Stimulated activated CD4-positive, alpha-beta T cell treated with anti-CD3 and anti-CD28 coated beads, Interleukin-1b, Interleukin-23, amount 100 ng/mL, for 24 hours (primary cell): ENCODE measurements around the gene CAMSAP2.
"Not testable (repeated sequence)": the region's sequence is repeated elsewhere in the genome, so short reads cannot be mapped to it uniquely, and the experiment has no call there.

Source experiments
- DNase-seq, 4 experiments: peaks; one replicate each; pipeline ENCODE4 v3.0.0-alpha.2; 2020; ENCODE audit warnings: low read depth in 4 of 4, low spot score in 1 of 4

Gene CAMSAP2

DNA sequence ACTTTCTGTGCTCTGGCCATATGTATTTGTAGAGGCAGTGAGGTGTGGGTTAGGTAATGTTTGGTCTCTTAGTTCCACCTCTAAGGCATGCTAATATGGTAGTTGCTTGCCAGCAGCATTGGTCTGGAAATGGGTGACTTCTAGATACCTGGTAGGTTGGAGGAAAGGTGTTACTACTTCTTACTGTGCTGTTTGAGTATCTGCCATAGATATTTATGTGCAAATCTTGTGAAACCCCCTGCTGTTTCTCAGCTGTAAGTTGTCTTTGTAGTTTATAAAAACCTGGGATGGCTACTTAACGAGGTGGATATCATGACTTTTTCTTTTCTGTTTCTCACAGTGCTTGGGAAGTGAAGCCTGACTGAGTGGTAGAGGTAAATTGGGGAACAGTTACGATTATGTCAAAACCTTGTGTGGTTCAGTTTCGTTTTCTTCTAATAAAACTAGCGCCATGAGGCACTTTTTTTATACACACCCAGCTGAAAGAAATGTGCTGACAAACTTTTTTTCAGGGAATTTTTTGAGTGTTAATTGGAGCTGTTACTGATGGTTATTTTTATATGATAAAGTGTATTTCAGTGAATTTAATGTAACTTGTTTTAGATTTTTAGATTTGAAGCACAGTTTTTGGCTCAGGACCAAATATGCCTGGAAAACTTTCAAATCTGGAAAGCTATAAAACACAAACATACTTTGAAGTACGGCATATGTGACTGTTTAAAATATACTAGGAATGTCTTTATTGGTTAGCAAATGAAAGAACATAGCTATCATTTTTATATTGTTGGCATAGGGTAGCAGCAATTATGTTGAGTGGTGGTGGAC, 42.1 kb downstream of the CAMSAP2 start:
- DNase-seq = no peak

DNA sequence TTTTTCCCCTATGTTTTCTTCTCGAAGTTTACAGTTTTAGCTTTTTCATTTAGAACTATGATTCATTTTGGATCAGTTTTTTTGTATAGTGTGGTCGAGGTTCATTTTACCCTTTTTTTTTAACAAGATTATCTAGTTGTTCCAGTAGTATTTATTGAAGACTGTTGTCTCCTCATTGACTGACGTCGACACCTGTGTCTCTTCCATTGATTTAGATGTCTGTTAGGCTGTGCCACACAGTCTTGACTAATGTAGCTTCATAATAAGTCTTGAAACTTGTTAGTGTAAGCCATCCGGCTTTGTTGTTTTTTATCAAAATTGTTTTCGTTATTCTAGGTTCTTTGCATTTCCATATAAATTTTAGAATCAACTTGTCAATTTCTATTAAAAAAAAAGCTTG, 45.2 kb downstream of the CAMSAP2 start:
- no peak for DNase-seq

- no peak for DNase-seq
Measured at GRCh38 chr1:200784576-200784975, 45.9 kb downstream of the CAMSAP2 start.

DNA sequence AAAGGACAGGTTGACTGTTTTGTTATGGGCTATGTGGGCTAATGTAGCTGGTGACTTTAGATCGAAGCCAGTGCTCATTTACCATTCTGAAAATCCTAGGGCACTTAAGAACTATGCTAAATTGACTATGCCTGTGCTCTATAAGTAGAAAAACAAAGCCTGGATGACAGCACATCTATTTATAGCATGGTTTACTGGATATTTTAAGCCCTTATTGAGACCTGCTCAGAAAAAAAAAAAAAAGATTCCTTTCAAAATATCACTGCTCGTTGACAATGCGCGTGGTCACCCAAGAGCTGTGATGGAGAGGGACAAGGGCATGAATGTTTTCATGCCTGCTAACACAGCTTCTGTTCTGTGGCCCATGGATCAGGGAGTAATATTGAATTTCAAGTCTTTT, 48.1 kb downstream of the CAMSAP2 start:
- DNase-seq = no peak

DNA sequence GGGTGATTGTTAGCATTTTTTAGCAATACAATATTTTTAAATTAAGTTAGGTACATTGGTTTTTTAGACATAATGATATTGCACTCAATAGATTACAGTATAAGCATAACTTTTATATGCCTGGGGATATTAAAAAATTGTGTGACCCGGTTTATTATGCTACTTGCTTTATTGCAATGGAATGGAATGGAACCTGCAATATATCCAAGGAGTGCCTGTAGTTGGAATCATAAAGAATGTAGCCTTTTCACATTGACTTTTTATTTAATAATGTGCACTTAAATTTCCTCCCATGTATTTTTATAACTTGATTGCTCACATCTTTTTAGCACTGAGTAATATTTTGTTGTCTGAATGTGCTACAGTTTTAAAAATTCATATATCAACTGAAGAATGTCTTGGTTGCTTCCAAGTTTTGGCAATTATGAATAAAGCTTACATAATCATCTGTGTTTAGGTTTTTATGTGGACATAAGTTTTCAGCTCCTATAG, 49.2 kb downstream of the CAMSAP2 start:
- no peak for DNase-seq

DNA sequence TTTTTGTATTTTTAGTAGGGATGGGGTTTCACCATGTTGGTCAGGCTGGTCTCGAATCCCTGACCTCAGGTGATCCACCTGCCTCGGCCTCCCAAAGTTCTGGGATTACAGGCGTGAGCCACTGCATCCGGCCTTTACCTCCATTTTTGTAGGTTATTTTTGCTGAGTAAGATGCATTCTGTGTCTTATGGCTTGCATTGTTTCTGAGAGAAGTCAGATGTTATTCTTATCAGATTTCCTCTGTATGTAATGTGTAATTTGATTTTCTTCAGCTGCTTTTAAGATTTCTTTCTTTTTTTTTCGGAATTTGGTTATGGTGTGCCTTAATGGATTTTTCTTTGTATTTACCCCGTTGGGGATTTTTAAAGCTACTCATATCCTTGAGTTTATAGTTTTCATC, 52.3 kb downstream of the CAMSAP2 start:
- not testable (repeated sequence) for DNase-seq

DNA sequence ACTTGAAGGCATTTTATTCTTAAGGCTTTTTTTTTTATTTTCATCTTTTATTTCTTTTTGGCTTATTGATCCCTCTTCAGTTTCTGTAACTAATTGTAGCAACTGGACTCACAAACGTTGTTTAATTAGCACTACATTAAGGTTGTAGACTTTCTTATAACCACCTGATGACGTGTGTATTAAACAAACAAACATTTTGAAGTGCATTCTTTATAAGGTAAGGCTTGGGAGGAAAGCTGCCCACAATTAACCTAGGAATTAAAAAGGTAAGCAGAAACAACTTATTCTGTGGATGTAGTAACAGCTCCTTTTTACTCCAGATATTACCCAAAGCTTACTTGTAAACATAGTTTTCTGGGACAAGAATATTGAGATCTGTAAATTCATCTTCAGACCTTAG, 55.0 kb downstream of the CAMSAP2 start:
- DNase-seq = no peak

- DNase-seq = no peak
Measured at GRCh38 chr1:200794506-200795065, 55.9 kb downstream of the CAMSAP2 start.

DNA sequence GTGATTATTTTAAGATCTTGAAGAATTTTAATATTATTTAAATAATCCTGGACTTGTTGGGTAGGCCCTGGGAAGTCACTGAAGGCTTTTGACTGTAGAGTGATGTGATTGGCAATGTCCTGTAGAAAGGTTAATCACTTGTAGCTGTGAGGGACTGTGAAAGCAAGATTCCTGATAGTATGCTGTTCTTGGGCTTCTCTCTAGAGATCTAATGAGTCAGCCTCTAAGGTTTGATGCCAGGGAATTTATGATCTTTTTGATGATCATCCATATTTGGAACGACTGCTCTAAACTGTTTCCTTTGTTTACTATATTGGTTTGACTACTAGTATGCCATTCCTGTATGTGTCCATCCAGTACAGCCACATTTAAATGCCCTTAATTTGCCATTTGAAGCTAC, 56.5 kb downstream of the CAMSAP2 start:
- no peak for DNase-seq

DNA sequence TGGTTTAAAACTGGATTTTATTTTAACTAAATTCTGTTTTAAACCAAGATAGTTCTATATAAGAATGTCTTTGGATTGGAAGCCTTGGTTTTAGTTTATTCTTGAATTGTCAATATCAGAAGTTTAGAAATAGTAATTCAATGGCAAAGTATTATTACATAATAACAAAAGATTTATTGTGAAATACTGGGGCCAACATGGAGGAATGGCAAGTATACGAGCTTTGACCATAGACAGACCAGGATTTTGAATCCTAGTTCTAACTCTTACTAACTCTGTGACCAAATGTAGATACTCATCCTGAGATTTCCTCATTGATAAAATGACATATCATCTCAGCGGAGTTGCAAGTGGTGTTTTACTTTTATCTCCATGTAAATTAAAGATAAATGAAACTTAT, 63.3 kb downstream of the CAMSAP2 start:
- DNase-seq = no peak

DNA sequence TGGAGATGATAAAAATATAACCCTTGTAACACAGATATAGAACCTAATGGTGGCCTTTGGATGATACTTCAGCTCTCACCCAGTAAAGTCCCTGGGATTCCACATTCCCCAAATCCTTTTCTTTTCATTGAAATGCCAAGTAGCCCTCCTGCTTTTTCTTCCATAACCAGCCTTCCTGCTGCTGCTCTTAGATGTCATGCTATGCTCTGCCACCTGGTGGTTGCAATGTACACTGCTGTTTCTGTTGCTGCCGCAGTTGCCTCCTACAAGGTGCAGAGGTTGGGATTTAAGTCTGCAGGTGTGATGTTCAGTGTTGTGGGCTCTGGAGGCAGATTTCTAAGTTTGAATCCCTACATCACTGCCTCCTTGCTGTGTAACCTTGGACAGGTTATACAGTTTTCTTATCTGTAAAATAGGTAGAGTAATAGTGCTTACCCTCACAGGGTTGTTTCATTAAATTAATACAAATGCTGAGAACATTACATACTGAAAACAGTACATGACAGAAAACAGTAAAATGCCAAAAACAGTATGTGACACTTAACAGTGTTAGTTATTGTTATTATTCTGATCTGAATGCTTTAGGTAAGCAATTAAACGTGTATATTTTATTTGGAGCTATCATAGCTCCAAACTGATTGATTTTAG, 64.3 kb downstream of the CAMSAP2 start:
- peak; percentile 39 to 58 (median 56) for DNase-seq

DNA sequence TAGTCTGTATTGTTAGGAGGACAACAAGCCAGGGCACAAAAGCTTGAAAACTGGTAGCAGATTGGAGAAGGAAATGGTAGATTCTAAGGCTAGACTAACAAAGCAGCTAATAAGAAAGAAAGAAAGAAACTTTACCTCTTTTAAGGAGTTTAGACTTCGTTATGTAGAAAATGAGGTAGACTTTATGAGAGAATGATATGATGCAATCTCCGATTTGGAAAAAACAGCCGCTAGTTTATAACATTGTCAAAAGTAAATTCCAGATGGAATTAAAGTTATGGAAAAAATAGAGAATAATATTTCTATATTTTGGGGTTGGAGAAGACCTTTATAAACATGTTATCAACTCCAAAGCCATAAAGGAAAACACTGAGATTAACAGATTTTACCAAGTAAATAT, 67.0 kb downstream of the CAMSAP2 start:
- DNase-seq = no peak

GRCh38 chr1:200808846-200809245, 70.2 kb downstream of the CAMSAP2 start:
- no peak for DNase-seq

- no peak for DNase-seq
Measured at GRCh38 chr1:200811704-200812103, 73.0 kb downstream of the CAMSAP2 start.

GRCh38 chr1:200816624-200817224, 78.0 kb downstream of the CAMSAP2 start:
- not testable (repeated sequence) for DNase-seq

DNA sequence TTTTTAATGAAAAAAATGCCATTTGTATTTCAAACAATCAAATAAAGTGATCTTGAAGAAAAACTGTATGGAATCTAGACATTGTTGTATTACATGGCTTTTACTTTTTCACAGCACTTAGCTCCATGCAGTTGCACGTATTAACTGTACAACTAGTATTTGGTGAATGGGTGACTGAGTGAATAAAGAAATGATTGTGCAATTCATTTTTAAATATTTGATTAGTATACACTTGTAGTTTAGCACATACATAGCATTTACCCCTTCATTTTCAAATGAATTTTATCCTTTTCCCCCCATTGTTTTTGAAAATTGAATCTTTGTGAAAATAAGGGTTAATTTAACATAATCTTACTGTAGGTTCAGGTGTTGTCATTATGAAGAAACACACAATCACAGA, 79.6 kb downstream of the CAMSAP2 start:
- no peak for DNase-seq

DNA sequence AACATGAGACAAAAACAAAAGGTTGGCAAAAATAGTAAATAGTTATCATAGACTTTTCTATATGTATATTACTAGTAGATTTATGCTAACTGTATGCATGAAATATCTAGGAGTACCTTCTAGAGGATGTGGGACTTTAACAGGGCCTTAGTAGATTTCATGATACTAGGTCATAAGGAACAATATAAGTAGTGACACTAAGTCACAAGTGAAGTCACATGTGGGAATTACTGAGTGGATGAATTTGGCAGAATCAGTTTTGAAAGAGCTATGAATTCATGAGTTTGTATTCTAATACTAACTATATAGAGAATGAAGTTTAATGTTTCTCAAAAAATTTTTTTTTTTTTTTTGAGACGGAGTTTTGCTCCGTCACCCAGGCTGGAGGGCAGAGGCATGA, 81.0 kb downstream of the CAMSAP2 start:
- no peak for DNase-seq

DNA sequence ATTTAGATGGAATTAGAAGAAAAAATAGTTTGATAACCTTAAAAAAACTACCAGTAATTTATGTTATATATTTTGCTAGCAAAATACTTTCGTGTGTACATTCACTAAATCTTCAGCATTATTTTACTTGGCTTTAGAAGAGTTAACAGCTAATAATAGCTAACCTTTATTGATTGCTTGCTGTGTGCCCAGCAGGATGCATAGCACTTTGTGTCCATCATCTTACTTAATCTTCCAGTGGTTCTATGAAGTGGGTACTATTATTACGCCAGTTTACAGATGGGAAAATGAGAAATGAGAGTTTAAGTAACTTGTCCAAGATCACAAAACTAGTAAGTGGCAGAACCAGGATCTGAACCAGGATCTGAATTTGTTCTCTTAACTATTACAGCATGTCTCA, 92.4 kb downstream of the CAMSAP2 start:
- no peak for DNase-seq

DNA sequence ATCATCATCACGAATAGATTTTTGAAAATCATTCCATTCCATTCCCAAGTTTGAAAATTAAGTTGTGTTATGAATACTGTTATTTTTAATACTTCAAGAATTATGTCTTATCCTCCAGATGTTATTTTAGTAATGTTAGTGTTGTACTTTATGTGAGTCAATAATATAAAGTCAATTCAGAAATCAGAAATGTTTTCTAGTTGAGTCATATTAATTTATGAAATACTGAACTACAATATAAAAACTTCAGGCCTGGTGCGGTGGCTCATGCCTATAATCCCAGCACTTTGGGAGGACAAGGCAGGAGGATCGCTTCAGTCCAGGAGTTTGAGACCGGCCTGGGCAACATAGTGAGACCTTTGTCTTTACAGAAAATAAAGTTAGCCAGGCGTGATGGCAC, 95.7 kb downstream of the CAMSAP2 start:
- DNase-seq = no peak

DNA sequence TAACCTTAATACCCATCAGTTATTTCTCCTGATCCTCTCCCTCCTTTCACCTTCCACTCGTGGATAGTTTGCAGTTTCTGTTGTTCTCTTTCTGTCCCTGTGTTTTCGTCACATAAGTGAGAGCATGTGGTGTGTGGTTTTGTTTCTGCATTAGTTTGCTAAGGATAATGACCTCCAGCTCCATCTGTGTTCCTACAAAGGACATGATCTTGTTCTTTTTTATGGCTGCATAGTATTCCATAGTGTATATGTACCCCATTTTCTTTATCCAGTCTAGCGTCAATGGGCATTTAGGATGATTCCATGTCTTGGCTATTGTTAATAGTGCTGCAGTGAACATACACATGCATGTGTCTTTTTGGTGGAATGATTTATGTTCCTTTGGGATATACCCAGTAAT, 97.5 kb downstream of the CAMSAP2 start:
- DNase-seq = no peak

DNA sequence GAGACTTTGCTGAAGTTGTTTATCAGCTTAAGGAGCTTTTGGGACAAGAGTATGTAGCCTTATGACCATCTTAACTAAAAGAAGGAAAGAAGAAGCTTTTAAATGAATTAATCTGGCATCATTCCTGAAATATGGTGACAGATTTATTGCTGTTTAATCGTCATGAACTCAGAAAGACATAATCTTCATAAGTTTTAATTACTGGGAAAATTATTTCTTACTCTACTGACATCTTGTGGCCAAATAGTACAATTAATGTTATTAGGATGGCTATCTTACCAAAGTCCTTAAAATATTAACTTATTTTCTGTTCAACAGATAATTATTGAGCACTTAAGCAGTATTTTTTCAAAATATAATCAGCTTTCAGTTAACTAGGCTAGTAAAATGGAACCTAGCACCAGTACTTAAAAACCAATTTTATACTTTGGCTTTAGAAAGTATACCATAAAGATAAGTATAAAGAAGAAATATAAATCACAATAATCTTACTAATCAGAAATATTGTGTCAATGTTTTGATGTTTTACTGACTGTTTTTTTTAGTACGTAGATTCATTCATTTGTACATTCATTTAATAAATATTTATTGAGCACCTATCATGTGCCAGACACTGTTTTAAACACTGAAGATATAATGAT, 99.4 kb downstream of the CAMSAP2 start:
- DNase-seq = no peak
